Lower leg skin (tissue), 4 donors: ENCODE data around the gene NGLY1. TPM values are rescaled to one million over a fixed set of nuclear protein-coding genes. Genes with fewer than 3 reads are reported as not detected.

ENCODE experiments used
- DNase-seq, 2 donors: peaks; one replicate each; pipeline ENCODE4 v3.0.0-alpha.2; 2019; ENCODE audit warnings: low spot score in 2 of 2
- H3K4me3 ChIP-seq: fragments of 200-600 bp; sonication (generic); 2 replicates; pipeline ENCODE4 v1.5.1; 2017; ENCODE audit warnings: mild to moderate bottlenecking, low read depth; ENCODE audit not compliant: poor library complexity, severe bottlenecking
- POLR2A ChIP-seq, 2 donors: fragments of 450-650 bp; IDR thresholded peaks; one replicate each; pipeline ENCODE4 v1.6.1; 2016 to 2017; ENCODE audit warnings: antibody characterized with exemption in 2 of 2, mild to moderate bottlenecking in 1 of 2, moderate library complexity in 1 of 2
- WGBS, 2 donors: methylation state at CpG; one replicate each; pipeline ENCODE4 v1.1.5; 2018; 5-methylcytosine and 5-hydroxymethylcytosine counted together
- intact Hi-C: fragments of 100-400 bp; cut with DNase I; formaldehyde crosslinking; loops from one replicate; pipeline ENCODE4 v1.15.0; 2023; ENCODE audit warnings: low total_unique reads
- total RNA-seq, 4 donors: library from RNA; depleted of rRNA; stranded (reverse); fragments of >200 nt; gene quantifications; one replicate each; pipeline ENCODE4 v1.1.0, GENCODE V29; 2016
- TF ChIP-seq, protein P1 (sequence below), 3 donors: fragments of 450-650 bp; IDR thresholded peaks; one replicate each; pipeline ENCODE4 v1.5.1; 2016; ENCODE audit warnings: antibody characterized with exemption in 3 of 3, mild to moderate bottlenecking in 3 of 3, moderate library complexity in 2 of 3

The NGLY1 gene
- total RNA-seq, 4 donors from 2014 or later: 10.2 to 21.1 (median 17.0) TPM

GRCh38 chr3:25697553-25697952 lies 85.7 kb downstream of the NGLY1 start:
- intact Hi-C loops: no loop called here
- TF ChIP-seq, protein P1, sequence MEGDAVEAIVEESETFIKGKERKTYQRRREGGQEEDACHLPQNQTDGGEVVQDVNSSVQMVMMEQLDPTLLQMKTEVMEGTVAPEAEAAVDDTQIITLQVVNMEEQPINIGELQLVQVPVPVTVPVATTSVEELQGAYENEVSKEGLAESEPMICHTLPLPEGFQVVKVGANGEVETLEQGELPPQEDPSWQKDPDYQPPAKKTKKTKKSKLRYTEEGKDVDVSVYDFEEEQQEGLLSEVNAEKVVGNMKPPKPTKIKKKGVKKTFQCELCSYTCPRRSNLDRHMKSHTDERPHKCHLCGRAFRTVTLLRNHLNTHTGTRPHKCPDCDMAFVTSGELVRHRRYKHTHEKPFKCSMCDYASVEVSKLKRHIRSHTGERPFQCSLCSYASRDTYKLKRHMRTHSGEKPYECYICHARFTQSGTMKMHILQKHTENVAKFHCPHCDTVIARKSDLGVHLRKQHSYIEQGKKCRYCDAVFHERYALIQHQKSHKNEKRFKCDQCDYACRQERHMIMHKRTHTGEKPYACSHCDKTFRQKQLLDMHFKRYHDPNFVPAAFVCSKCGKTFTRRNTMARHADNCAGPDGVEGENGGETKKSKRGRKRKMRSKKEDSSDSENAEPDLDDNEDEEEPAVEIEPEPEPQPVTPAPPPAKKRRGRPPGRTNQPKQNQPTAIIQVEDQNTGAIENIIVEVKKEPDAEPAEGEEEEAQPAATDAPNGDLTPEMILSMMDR (IDR thresholded peaks at IDR 0.05): no peak
- TF ChIP-seq POLR2A (IDR thresholded peaks at IDR 0.05): no peak
- no peak overlapping the region for H3K4me3 ChIP-seq
- WGBS, 2 donors: 26 to 35% methylated on average over 1 of the region's 1 CpG
- DNase-seq: no peak

GRCh38 chr3:25695731-25696420 lies 87.4 kb downstream of the NGLY1 start:
- DNase-seq: no peak
- WGBS, 2 donors: 84 to 90% methylated on average over 4 of the region's 4 CpGs
- no peak overlapping the region for H3K4me3 ChIP-seq
- TF ChIP-seq, protein P1 (IDR thresholded peaks at IDR 0.05): no peak
- TF ChIP-seq POLR2A (IDR thresholded peaks at IDR 0.05): no peak
- intact Hi-C loops: no loop called here

- H3K4me3 ChIP-seq: no peak overlapping the region
- WGBS, 2 donors: 63 to 67% methylated on average over 3 of the region's 3 CpGs
- intact Hi-C loops: no loop called here
- DNase-seq: no peak
- TF ChIP-seq, protein P1 (IDR thresholded peaks at IDR 0.05): no peak
- no peak for TF ChIP-seq POLR2A (IDR thresholded peaks at IDR 0.05)
Measured at GRCh38 chr3:25693238-25693637, 90.0 kb downstream of the NGLY1 start.

DNA sequence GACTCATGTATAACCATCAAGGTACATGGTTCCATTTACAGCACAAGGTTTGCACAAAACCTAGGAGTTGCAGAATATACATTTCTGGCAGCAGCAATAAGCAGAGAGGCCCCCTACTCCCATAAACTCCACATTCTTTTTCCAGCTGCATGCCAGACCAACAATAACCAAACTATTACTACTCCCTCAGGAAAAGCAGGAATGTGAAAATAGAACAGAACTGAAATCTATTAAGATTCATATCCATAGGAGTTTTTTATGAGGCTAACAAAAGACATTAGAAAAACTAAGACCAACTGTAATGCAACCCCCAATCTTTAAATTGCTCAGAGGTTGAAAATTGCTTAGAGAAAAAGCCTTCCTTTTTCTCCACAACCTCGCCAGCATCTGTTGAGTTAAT lies 90.9 kb downstream of the NGLY1 start:
- intact Hi-C loops: no loop called here
- H3K4me3 ChIP-seq: no peak overlapping the region
- 61 to 66% methylated on average over 1 of the region's 1 CpG for WGBS, 2 donors
- no peak for TF ChIP-seq POLR2A (IDR thresholded peaks at IDR 0.05)
- TF ChIP-seq, protein P1 (IDR thresholded peaks at IDR 0.05): no peak
- no peak for DNase-seq

GRCh38 chr3:25690768-25691533 lies 92.3 kb downstream of the NGLY1 start:
- DNase-seq: no peak
- WGBS, 2 donors: 52 to 56% methylated on average over 2 of the region's 2 CpGs
- H3K4me3 ChIP-seq: no peak overlapping the region
- intact Hi-C loops: no loop called here
- TF ChIP-seq POLR2A (IDR thresholded peaks at IDR 0.05): no peak
- TF ChIP-seq, protein P1 (IDR thresholded peaks at IDR 0.05): no peak
